Body of pancreas (tissue), 4 donors: ENCODE data around the gene NACC1.

Source experiments
- CTCF ChIP-seq, 7 experiments: fragments of 450-650 bp in 4 of 7; fragments of 200-600 bp in 3 of 7; sonication (generic) in 3 of 7; IDR thresholded peaks; one replicate each; pipeline ENCODE4 v1.5.1; 2016 to 2019; ENCODE audit warnings: antibody characterized with exemption in 7 of 7
- POLR2A ChIP-seq, 3 donors: fragments of 450-650 bp; IDR thresholded peaks; one replicate each; pipeline ENCODE4 v1.6.1; 2016; ENCODE audit warnings: antibody characterized with exemption in 3 of 3, mild to moderate bottlenecking in 2 of 3

- TF ChIP-seq CTCF (IDR thresholded peaks at IDR 0.05) (no peak), POLR2A (IDR thresholded peaks at IDR 0.05) (no peak)
Measured at GRCh38 chr19:13085666-13086065, 32.4 kb upstream of the NACC1 start.
